SJCRH30 (cell line): Measurements from ENCODE around the gene CNTNAP2. TPM values are rescaled to one million over a fixed set of nuclear protein-coding genes. Genes with fewer than 3 reads are reported as not detected.
"Not testable (repeated sequence)": the region's sequence is repeated elsewhere in the genome, so short reads cannot be mapped to it uniquely, and the experiment has no call there.

ENCODE experiments used
- DNase-seq, 2 experiments: peaks; one replicate each; pipeline ENCODE4 v3.0.0-alpha.2; 2015 to 2020
- H3K27ac ChIP-seq: fragments of 250-450 bp; sonication (Bioruptor Pico); 2 replicates; pipeline ENCODE4 v1.5.1; 2020; ENCODE audit warnings: mild to moderate bottlenecking, moderate library complexity
- H3K27me3 ChIP-seq: fragments of 250-450 bp; sonication (Bioruptor Pico); 2 replicates; pipeline ENCODE4 v1.5.1; 2020; ENCODE audit warnings: mild to moderate bottlenecking, moderate library complexity
- H3K36me3 ChIP-seq: fragments of 250-450 bp; sonication (Bioruptor Pico); 2 replicates; pipeline ENCODE4 v1.5.1; 2020; ENCODE audit warnings: mild to moderate bottlenecking, moderate library complexity
- H3K4me1 ChIP-seq: fragments of 250-450 bp; sonication (Bioruptor Pico); 2 replicates; pipeline ENCODE4 v1.5.1; 2020; ENCODE audit warnings: mild to moderate bottlenecking, moderate library complexity
- H3K4me3 ChIP-seq: fragments of 250-450 bp; sonication (Bioruptor Pico); 2 replicates; pipeline ENCODE4 v1.5.1; 2020; ENCODE audit warnings: mild to moderate bottlenecking, moderate library complexity
- H3K9me3 ChIP-seq: fragments of 250-450 bp; sonication (Bioruptor Pico); replicated peaks from 2 replicates; pipeline ENCODE4 v1.5.1; 2020; ENCODE audit warnings: mild to moderate bottlenecking, moderate library complexity
- total RNA-seq: library from RNA; depleted of rRNA; stranded (reverse); fragments of >200 nt; shearing (Covaris generic); gene quantifications from 2 replicates; pipeline ENCODE4 v1.2.3, GENCODE V29; 2014

CNTNAP2 gene
- total RNA-seq, 1 experiment from 2014 or later = not detected

DNA sequence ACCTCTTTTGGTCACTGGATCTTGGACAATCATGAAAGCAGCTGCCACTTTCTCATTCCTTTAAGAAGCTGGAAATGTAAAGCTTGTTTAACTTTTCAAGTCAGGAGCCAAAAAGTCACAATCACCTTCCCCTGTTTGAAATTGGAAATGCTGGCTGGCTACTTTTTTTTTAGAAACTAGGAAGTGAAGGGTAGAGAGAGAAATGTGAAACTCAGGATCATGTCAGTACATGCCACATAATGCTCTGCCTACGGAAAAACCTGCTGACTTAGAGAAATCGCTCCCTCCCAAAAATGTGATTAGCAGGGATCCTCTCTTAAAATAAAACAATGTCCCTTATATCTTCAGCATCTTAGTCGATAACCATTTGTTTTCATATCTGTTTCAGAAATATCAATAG lies 2285.6 kb downstream of the CNTNAP2 start:
- Histone ChIP-seq H3K27ac (no peak overlapping the region), H3K4me3 (no peak overlapping the region), H3K27me3 (peaks cover 29% of the 10 kb centered on the region), H3K36me3 (no peaks in the 10 kb centered on the region), H3K9me3 (no peaks in the 10 kb centered on the region), H3K4me1 (no peaks in the 10 kb centered on the region)
- DNase-seq = no peak

- H3K9me3 ChIP-seq = no peaks in the 10 kb centered on the region
- no peak for DNase-seq
- no peaks in the 10 kb centered on the region for H3K4me1 ChIP-seq
- H3K27ac ChIP-seq = no peak overlapping the region
- H3K4me3 ChIP-seq = no peak overlapping the region
- H3K27me3 ChIP-seq = peaks cover 29% of the 10 kb centered on the region
- no peaks in the 10 kb centered on the region for H3K36me3 ChIP-seq
Observed at GRCh38 chr7:148403466-148403993, 2286.9 kb downstream of the CNTNAP2 start.

- Histone ChIP-seq H3K36me3 (no peaks in the 10 kb centered on the region), H3K4me1 (no peaks in the 10 kb centered on the region), H3K27me3 (peaks cover 9% of the 10 kb centered on the region; the same call in 1 of the 2 replicates), H3K9me3 (no peaks in the 10 kb centered on the region), H3K27ac (no peak overlapping the region), H3K4me3 (no peak overlapping the region)
- no peak for DNase-seq
Observed at GRCh38 chr7:148408307-148408706, 2291.7 kb downstream of the CNTNAP2 start.

- no peak for DNase-seq
- H3K27ac ChIP-seq = no peak overlapping the region
- no peaks in the 10 kb centered on the region for H3K36me3 ChIP-seq
- H3K27me3 ChIP-seq = peaks cover 11% of the 10 kb centered on the region
- H3K4me1 ChIP-seq = no peaks in the 10 kb centered on the region
- no peak overlapping the region for H3K4me3 ChIP-seq
- H3K9me3 ChIP-seq = no peaks in the 10 kb centered on the region
Observed at GRCh38 chr7:148410905-148411304, 2294.3 kb downstream of the CNTNAP2 start.

DNA sequence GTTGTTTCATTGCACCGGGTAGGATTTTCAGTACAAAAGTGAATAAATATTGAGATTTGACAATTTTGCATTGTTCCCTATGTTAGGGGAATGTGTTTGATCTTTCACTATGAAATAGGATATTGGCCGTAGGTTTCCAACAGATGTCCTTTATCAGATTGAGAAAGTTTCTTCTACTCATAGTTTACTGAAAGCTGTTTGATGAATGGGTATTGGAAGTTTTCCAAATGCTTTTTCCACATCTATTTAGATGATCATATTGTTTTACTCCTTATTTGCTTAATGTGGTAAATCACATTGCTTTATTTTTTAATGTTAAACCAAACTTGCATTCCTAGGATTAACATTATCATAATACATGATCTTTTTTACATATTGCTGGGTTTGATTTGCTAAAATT lies 2296.1 kb downstream of the CNTNAP2 start:
- Histone ChIP-seq H3K4me1 (no peaks in the 10 kb centered on the region), H3K9me3 (no peaks in the 10 kb centered on the region), H3K27me3 (peaks cover 23% of the 10 kb centered on the region), H3K27ac (no peak overlapping the region), H3K36me3 (no peaks in the 10 kb centered on the region), H3K4me3 (no peak overlapping the region)
- no peak for DNase-seq

DNA sequence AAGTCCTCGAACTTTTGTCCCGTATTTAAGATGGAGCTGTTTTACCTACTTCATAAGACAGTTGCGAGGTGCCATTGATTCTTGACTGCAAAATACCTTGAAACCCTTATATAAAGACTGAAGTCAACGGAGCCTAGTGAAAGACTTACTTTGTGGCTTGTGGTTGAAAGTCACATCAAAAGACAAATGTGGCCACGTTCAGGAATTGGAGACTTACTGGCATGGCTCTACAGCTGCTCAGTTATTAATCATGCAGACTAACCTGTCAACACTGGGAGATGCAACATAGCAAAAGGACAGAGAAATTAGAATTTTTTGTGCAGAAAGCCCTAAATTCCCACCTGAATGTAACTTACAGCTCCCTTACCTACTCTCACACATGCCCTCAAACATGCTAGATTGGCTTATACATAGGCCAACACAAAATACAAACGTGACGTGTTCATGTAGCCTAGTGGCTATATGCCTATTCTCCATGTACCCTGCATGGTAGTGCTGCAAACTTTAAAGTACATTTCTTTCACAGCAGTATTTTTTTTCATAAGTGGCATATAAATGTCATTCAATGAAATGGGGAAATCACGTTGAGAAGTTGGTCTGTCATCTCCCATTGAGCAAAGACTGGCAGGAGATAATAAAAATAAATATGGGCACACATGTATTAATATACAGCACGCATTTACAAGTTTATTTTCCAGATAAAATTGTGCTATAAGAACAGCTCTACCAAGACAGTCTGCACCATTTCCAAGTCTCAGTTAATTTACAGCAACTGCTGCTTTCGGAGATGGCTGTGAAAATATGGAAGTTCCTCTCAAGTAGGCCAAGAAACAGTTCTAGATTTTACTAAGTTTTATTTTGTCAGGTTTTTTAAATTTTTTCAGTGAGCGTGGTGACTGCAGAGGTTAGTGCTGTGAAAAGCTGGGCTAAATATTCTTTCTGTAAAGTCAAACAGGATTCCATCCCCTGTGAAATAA lies 2303.5 kb downstream of the CNTNAP2 start:
- Histone ChIP-seq H3K4me3 (no peak overlapping the region), H3K36me3 (no peaks in the 10 kb centered on the region), H3K27me3 (peaks cover 17% of the 10 kb centered on the region), H3K9me3 (no peaks in the 10 kb centered on the region), H3K27ac (no peak overlapping the region), H3K4me1 (peaks cover 3% of the 10 kb centered on the region; the same call in 1 of the 2 replicates)
- DNase-seq = peak; percentile 50 to 80

DNA sequence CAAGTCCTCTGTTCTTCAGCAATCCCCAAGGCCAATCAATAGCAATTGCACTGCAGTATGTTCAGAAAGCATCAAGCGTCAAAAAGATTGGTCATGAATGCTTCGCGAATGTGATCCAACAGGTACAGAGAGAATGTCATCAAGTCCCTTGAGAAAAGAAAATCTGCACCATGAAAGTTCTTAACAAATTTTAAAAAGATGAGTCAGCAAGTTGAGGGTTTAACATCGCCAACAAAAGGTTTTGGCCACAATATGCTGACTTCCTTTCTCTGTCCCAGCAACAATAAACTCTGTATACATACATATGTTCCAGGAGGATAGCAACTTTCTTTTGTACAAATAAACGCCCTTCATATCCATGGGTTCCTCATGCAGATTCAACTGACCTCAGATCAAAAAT lies 2305.4 kb downstream of the CNTNAP2 start:
- Histone ChIP-seq H3K4me3 (no peak overlapping the region), H3K36me3 (no peaks in the 10 kb centered on the region), H3K27ac (no peak overlapping the region), H3K4me1 (peaks cover 3% of the 10 kb centered on the region; the same call in 1 of the 2 replicates), H3K9me3 (no peaks in the 10 kb centered on the region), H3K27me3 (peaks cover under 1% of the 10 kb centered on the region; the same call in 1 of the 2 replicates)
- no peak for DNase-seq

GRCh38 chr7:148426393-148426792 lies 2309.8 kb downstream of the CNTNAP2 start:
- H3K4me3 ChIP-seq, H3K4me1 ChIP-seq, H3K27me3 ChIP-seq, H3K9me3 ChIP-seq, H3K36me3 ChIP-seq, DNase-seq, H3K27ac ChIP-seq: not testable (repeated sequence)

DNA sequence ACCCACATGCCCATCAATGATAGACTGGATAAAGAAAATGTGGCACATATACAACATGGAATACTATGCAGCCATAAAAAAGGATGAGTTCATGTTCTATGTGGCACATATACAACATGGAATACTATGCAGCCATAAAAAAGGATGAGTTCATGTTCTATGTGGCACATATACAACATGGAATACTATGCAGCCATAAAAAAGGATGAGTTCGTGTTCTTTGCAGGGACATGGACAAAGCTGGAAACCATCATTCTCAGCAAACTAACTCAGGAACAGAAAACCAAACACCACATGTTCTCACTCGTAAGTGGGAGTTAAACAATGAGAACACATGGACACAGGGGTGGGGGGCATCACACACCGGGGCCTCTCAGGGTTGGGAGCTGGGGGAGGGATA lies 2314.1 kb downstream of the CNTNAP2 start:
- H3K36me3 ChIP-seq, H3K4me1 ChIP-seq, H3K4me3 ChIP-seq, H3K9me3 ChIP-seq, H3K27me3 ChIP-seq, H3K27ac ChIP-seq, DNase-seq: not testable (repeated sequence)

DNA sequence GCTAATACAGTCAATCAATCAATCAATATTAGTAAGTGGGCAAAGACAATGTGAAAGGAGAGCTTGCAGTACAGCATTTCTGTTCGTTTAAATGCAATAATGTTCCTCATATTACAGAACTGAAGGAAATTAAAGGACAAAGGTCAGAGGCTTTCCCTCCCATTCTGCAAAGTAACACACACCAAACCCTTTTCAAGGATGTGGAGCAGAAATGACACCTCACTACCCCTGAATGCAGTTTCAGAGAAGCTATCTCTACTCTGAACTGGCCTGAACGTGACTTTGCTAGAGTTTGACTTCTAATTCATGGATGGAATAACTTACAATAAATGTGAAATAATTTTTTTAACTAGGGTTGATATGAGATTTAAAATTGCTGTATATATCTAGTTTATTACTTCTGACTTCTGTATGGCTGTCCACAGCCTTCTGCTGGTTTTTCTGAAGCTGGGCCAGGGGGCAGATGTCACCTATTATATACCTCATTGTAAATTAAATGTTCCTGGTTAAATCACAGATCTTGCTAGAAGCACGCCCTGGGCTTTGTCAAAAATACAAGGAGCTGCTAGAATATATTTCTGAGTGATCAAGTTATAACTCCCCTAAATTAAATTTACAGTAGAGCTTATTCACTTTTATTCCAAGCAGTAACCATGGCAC lies 2317.1 kb downstream of the CNTNAP2 start:
- Histone ChIP-seq H3K4me1 (no peaks in the 10 kb centered on the region), H3K27ac (no peak overlapping the region), H3K9me3 (no peaks in the 10 kb centered on the region), H3K27me3 (peaks cover 3% of the 10 kb centered on the region), H3K4me3 (no peak overlapping the region), H3K36me3 (no peaks in the 10 kb centered on the region)
- no peak for DNase-seq

- DNase-seq = no peak
- no peak overlapping the region for H3K27ac ChIP-seq
Observed at GRCh38 chr7:148434181-148434757, 2317.7 kb downstream of the CNTNAP2 start.

GRCh38 chr7:148434887-148435286 lies 2318.3 kb downstream of the CNTNAP2 start:
- no peak overlapping the region for H3K27ac ChIP-seq
- H3K27me3 ChIP-seq = peaks cover 3% of the 10 kb centered on the region
- no peak for DNase-seq
- H3K9me3 ChIP-seq = no peaks in the 10 kb centered on the region
- H3K36me3 ChIP-seq = no peaks in the 10 kb centered on the region
- no peak overlapping the region for H3K4me3 ChIP-seq
- H3K4me1 ChIP-seq = no peaks in the 10 kb centered on the region

More at GRCh38 chr7:148434181-148434757, 2317.7 kb downstream of the CNTNAP2 start:
- H3K4me1 ChIP-seq = no peaks in the 10 kb centered on the region
- no peaks in the 10 kb centered on the region for H3K9me3 ChIP-seq
- H3K27me3 ChIP-seq = peaks cover under 1% of the 10 kb centered on the region
- H3K4me3 ChIP-seq = no peak overlapping the region
- H3K36me3 ChIP-seq = no peaks in the 10 kb centered on the region

- Histone ChIP-seq H3K27ac (no peak overlapping the region), H3K4me3 (no peak overlapping the region), H3K36me3 (no peaks in the 10 kb centered on the region), H3K27me3 (peaks cover 4% of the 10 kb centered on the region), H3K9me3 (no peaks in the 10 kb centered on the region), H3K4me1 (no peaks in the 10 kb centered on the region)
- DNase-seq = no peak
Observed at GRCh38 chr7:148435715-148436114, 2319.1 kb downstream of the CNTNAP2 start.

GRCh38 chr7:148436135-148436534 lies 2319.5 kb downstream of the CNTNAP2 start:
- no peak for DNase-seq
- H3K9me3 ChIP-seq = no peaks in the 10 kb centered on the region
- peaks cover 4% of the 10 kb centered on the region for H3K27me3 ChIP-seq
- H3K27ac ChIP-seq = no peak overlapping the region
- H3K4me3 ChIP-seq = no peak overlapping the region
- H3K36me3 ChIP-seq = no peaks in the 10 kb centered on the region
- no peaks in the 10 kb centered on the region for H3K4me1 ChIP-seq

DNA sequence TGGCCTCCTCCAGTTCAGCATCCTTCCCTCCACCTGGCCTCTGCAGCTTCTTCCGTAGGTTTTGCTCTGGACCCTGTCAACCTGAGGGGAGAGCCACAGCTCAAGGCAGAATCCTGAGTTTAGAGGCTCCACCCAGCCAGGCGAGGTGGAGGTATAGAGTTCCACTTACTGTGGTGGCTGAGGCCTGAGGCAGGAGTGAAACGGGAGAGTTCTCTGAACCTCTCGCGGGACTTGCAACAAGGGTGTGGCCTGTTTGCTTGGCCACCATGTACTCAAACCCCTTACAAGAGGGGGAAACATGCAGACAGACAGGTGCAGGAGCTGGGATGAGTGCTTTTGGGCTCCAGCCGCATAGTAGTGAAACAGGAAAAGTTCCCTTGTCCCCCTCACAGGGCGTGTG lies 2320.0 kb downstream of the CNTNAP2 start:
- H3K27ac ChIP-seq = no peak overlapping the region
- no peak for DNase-seq

More for the DNA sequence above, 2320.0 kb downstream of the CNTNAP2 start:
- Histone ChIP-seq H3K4me1 (no peaks in the 10 kb centered on the region), H3K4me3 (no peak overlapping the region), H3K9me3 (no peaks in the 10 kb centered on the region), H3K36me3 (no peaks in the 10 kb centered on the region), H3K27me3 (peaks cover 4% of the 10 kb centered on the region)
